Fibroblast of mammary gland (primary cell): ENCODE measurements around the gene SCP2.

ENCODE experiments used
- DNase-seq: peaks from one replicate; pipeline ENCODE4 v3.0.0-alpha.2; 2010; ENCODE audit warnings: low read depth
- H3K4me3 ChIP-seq: 2 replicates; pipeline ENCODE4 v1.5.1; 2011; ENCODE audit warnings: low read depth, mild to moderate bottlenecking, low read length, moderate library complexity; ENCODE audit not compliant: control insufficient read depth
- CTCF ChIP-seq: conservative IDR thresholded peaks from 2 replicates; pipeline ENCODE4 v1.5.1; 2011; ENCODE audit warnings: low read depth, low read length, inconsistent platforms; ENCODE audit not compliant: control insufficient read depth, insufficient read depth

The SCP2 gene

GRCh38 chr1:52927212-52928014, at the start of gene SCP2:
SCP2 (plus strand) TSS chr1:52927276; CDS start chr1:52927397, 121 bp downstream.
- peak within 1 kb of the TSS; percentile 63 for H3K4me3 ChIP-seq
- peak; percentile 58 for DNase-seq
- no peak for TF ChIP-seq CTCF

- no peak for TF ChIP-seq CTCF
- no peak for DNase-seq
These were observed 49.5 kb upstream of the SCP2 start for GRCh38 chr1:52877554-52877953.

GRCh38 chr1:52880206-52880605, 46.9 kb upstream of the SCP2 start:
- no peak for TF ChIP-seq CTCF
- DNase-seq, result no peak
- no peak overlapping the region for H3K4me3 ChIP-seq

More at GRCh38 chr1:52877554-52877953, 49.5 kb upstream of the SCP2 start:
- no peak overlapping the region for H3K4me3 ChIP-seq

- DNase-seq, result no peak
- H3K4me3 ChIP-seq, result no peak overlapping the region
- TF ChIP-seq CTCF, result no peak
These were observed 39.6 kb upstream of the SCP2 start for GRCh38 chr1:52887483-52887882.

GRCh38 chr1:52892424-52893215, 34.5 kb upstream of the SCP2 start:
- TF ChIP-seq CTCF, result no peak
- no peak for DNase-seq
- no peak overlapping the region for H3K4me3 ChIP-seq

- no peak for TF ChIP-seq CTCF
- no peak for DNase-seq
- no peak overlapping the region for H3K4me3 ChIP-seq
These were observed 27.6 kb upstream of the SCP2 start for GRCh38 chr1:52899445-52899894.
